ENCODE data around the gene RNF182.

Gene RNF182

DNA sequence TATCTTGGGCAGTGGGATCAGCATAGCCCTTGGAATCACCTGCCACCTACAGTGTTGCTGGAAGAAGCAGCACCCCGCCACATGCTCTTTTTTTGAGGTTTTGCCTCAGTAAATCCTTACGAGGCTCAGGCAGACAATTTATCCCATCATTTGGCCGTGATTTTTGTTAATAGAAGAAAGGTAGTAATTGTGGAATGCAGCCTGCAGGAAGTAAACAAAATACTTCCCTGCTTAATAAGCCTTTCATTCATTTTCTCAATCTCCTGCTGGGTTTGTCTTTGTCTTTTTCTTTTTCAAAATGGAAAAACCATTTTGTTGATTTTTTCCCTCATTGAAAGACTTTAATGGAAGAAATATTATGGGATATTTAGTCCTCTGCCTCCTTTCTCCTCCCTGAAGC, 99.1 kb downstream of the RNF182 start:
- H3K9ac ChIP-seq (ENCODE audit: insufficient read length, low read depth) = no peak overlapping the region
- no peaks in the 10 kb centered on the region for H3K27me3 ChIP-seq (ENCODE audit: insufficient read depth, insufficient read length)
- DNase-seq (ENCODE audit: low read depth, low spot score) = no peak
- TF ChIP-seq ZNF274 (IDR thresholded peaks at IDR 0.05; ENCODE audit: low read depth, low read length) = no peak
- TF ChIP-seq YY1 (IDR thresholded peaks at IDR 0.05; ENCODE audit: insufficient read depth, insufficient read length) = no peak
- no peak for TF ChIP-seq SUZ12 (IDR thresholded peaks at IDR 0.05; ENCODE audit: extremely low read depth, insufficient read depth, insufficient read length)
- peaks cover 5% of the 10 kb centered on the region for H3K4me1 ChIP-seq (ENCODE audit: insufficient read depth, insufficient read length)
- H3K4me3 ChIP-seq (ENCODE audit: insufficient read length, low read depth) = no peak overlapping the region
- H3K36me3 ChIP-seq (ENCODE audit: insufficient read depth, insufficient read length, low read length) = no peaks in the 10 kb centered on the region
- H3K9me3 ChIP-seq (ENCODE audit: insufficient read depth, low read length) = 0 out of 2 replicates have a peak, but pooled peaks cover 1% of the 10 kb centered on the region

DNA sequence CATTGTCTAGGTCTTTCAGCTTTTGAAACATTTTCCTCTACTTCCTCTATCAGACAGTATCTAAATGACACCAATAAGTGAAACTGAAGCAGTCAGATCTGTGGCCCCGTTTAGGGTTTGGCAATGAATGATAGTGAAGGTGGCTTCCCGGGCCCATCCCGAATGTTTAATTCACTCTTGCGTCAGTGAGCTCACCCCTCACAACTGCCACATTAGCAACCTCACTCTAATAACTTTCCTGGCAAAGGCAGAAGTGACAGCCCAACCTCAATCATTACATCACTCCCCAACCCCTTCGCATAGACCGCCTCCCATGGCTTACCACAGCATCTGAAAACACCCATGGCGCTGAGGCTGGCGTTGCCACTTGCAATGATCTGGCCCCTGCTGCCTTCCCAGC, 100.4 kb downstream of the RNF182 start:
- Histone ChIP-seq H3K4me1 (ENCODE audit: insufficient read depth, insufficient read length) (peaks cover 5% of the 10 kb centered on the region), H3K9ac (ENCODE audit: insufficient read length, low read depth) (no peak overlapping the region), H3K36me3 (ENCODE audit: insufficient read depth, insufficient read length, low read length) (no peaks in the 10 kb centered on the region), H3K9me3 (ENCODE audit: insufficient read depth, low read length) (no peaks in the 10 kb centered on the region), H3K4me3 (ENCODE audit: insufficient read length, low read depth) (no peak overlapping the region), H3K27me3 (ENCODE audit: insufficient read depth, insufficient read length) (no peaks in the 10 kb centered on the region)
- no peak for TF ChIP-seq SUZ12 (IDR thresholded peaks at IDR 0.05; ENCODE audit: extremely low read depth, insufficient read depth, insufficient read length)
- no peak for DNase-seq (ENCODE audit: low read depth, low spot score)

DNA sequence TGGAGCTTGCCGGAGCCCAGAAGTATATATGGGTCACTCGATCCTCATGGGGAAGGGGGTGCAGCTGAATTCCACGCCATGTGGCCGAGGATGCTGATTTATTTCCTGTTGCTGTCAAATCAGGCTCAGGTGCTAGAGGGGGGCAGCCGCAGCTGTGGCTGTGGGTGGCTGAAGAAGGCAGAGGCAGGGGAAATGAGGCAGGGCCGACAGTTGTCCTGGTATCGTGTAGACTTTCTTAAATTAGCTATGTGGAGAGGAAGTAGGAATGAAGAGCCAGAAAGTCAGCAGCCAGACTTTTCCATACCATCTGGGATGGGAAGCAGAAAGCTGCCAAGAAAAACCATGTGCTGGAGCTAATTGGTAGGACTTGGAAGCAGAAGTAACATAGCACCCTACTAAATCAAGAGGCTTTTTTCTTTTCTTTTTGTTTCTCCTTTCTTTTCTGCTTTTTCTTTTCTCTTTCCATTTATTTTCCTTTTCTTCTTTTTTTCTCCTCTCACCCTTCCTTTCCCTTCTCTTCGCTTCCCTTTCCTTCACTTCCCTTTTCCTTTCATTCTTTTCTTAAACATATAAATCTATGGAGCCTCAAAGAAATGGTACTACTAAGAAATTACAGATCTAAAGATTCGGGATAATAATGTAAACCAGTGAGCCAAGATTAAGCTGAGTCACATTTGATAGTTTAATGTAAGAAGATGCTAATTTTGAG, 102.2 kb downstream of the RNF182 start:
- Histone ChIP-seq H3K9ac (ENCODE audit: insufficient read length, low read depth) (no peak overlapping the region), H3K36me3 (ENCODE audit: insufficient read depth, insufficient read length, low read length) (no peaks in the 10 kb centered on the region), H3K4me3 (ENCODE audit: insufficient read length, low read depth) (no peak overlapping the region), H3K4me1 (ENCODE audit: insufficient read depth, insufficient read length) (peaks cover 5% of the 10 kb centered on the region), H3K27me3 (ENCODE audit: insufficient read depth, insufficient read length) (no peaks in the 10 kb centered on the region), H3K9me3 (ENCODE audit: insufficient read depth, low read length) (peaks cover 7% of the 10 kb centered on the region; the same call in 1 of the 2 replicates)
- DNase-seq (ENCODE audit: low read depth, low spot score) = no peak
- TF ChIP-seq YY1 (IDR thresholded peaks at IDR 0.05; ENCODE audit: insufficient read depth, insufficient read length) (no peak), ZNF274 (IDR thresholded peaks at IDR 0.05; ENCODE audit: low read depth, low read length) (no peak), SUZ12 (IDR thresholded peaks at IDR 0.05; ENCODE audit: extremely low read depth, insufficient read depth, insufficient read length) (no peak)

- H3K4me1 ChIP-seq (ENCODE audit: insufficient read depth, insufficient read length) = peaks cover 5% of the 10 kb centered on the region
- H3K9me3 ChIP-seq (ENCODE audit: insufficient read depth, low read length) = peaks cover 13% of the 10 kb centered on the region; the same call in 1 of the 2 replicates
- no peak for TF ChIP-seq ZNF274 (IDR thresholded peaks at IDR 0.05; ENCODE audit: low read depth, low read length)
- TF ChIP-seq YY1 (IDR thresholded peaks at IDR 0.05; ENCODE audit: insufficient read depth, insufficient read length) = no peak
- no peak for TF ChIP-seq SUZ12 (IDR thresholded peaks at IDR 0.05; ENCODE audit: extremely low read depth, insufficient read depth, insufficient read length)
- no peaks in the 10 kb centered on the region for H3K27me3 ChIP-seq (ENCODE audit: insufficient read depth, insufficient read length)
- no peak overlapping the region for H3K9ac ChIP-seq (ENCODE audit: insufficient read length, low read depth)
- H3K4me3 ChIP-seq (ENCODE audit: insufficient read length, low read depth) = no peak overlapping the region
- no peak for DNase-seq (ENCODE audit: low read depth, low spot score)
- no peaks in the 10 kb centered on the region for H3K36me3 ChIP-seq (ENCODE audit: insufficient read depth, insufficient read length, low read length)
Observed at GRCh38 chr6:14028631-14029030, 103.9 kb downstream of the RNF182 start.

DNA sequence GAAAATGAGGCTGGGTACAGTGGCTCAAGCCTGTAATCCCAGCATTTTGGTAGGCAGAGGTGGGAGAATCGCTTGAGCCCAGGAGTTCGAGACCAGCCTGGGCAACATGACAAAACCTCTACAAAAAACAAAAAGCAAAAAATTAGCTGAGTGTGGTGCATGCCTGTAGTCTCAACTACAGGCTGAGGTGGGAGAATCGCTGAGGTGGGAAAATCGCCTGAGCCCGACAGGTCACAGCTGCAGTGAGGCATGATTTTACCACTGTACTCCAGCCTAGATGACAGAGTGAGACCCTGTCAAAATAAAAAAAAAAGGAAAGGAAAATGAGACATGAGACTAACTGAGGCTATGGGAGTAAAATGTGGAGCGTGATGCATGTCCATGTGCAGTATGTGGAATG, 104.9 kb downstream of the RNF182 start:
- DNase-seq (ENCODE audit: low read depth, low spot score) = no peak
- H3K9me3 ChIP-seq (ENCODE audit: insufficient read depth, low read length) = peaks cover 13% of the 10 kb centered on the region; the same call in 1 of the 2 replicates
- H3K9ac ChIP-seq (ENCODE audit: insufficient read length, low read depth) = no peak overlapping the region
- no peak overlapping the region for H3K4me3 ChIP-seq (ENCODE audit: insufficient read length, low read depth)
- no peaks in the 10 kb centered on the region for H3K4me1 ChIP-seq (ENCODE audit: insufficient read depth, insufficient read length)
- no peaks in the 10 kb centered on the region for H3K36me3 ChIP-seq (ENCODE audit: insufficient read depth, insufficient read length, low read length)
- H3K27me3 ChIP-seq (ENCODE audit: insufficient read depth, insufficient read length) = no peaks in the 10 kb centered on the region
- TF ChIP-seq SUZ12 (IDR thresholded peaks at IDR 0.05; ENCODE audit: extremely low read depth, insufficient read depth, insufficient read length) = no peak
- no peak for TF ChIP-seq ZNF274 (IDR thresholded peaks at IDR 0.05; ENCODE audit: low read depth, low read length)
- no peak for TF ChIP-seq YY1 (IDR thresholded peaks at IDR 0.05; ENCODE audit: insufficient read depth, insufficient read length)

Data from NT2/D1 (cell line).